GM12892 (cell line): ENCODE measurements around the gene TFDP1.

Experiments
- POLR2A ChIP-seq: IDR thresholded peaks from 2 replicates; pipeline ENCODE4 v1.6.1; 2011; ENCODE audit warnings: low read depth, low read length, control low read depth
- POLR2AphosphoS5 ChIP-seq: IDR thresholded peaks from 2 replicates; pipeline ENCODE4 v1.6.1; 2011; ENCODE audit warnings: low read depth, low read length, control low read depth

DNA sequence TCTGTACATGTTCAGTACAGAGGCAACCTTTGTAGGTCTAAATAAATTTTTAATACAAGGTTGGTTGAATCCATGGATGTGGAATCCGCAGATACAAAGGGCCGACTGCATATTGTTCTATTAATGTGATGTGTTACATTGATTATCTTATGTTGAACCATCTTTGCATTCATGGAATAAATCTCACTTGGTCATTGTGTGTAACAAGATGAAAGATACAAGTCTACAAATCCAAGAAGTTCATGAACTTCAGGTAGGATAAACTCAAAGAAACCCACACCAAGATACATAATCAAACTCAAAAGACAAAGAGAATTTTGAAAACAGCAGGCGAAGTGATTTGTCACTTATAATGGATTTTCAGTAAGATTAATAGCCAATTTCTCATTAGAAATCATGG lies 8.0 kb upstream of the TFDP1 start:
- TF ChIP-seq POLR2AphosphoS5: no peak
- no peak for TF ChIP-seq POLR2A
